ENCODE results near the gene STX8.

- TF ChIP-seq ELF4 (IDR thresholded peaks at IDR 0.05) (no peak), SP1 (IDR thresholded peaks at IDR 0.05) (no peak), SUZ12 (IDR thresholded peaks at IDR 0.05) (no peak), TARDBP (IDR thresholded peaks at IDR 0.05) (no peak), CTBP1 (IDR thresholded peaks at IDR 0.05; ENCODE audit: borderline replicate concordance) (no peak)
Measured at GRCh38 chr17:9247401-9247938, 328.1 kb downstream of the STX8 start.
